Karpas-422 (cell line): Measurements from ENCODE around the gene MARCO. TPM values are rescaled to one million over a fixed set of nuclear protein-coding genes. Genes with fewer than 3 reads are reported as not detected.

Source experiments
- DNase-seq: peaks from one replicate; pipeline ENCODE4 v3.0.0-alpha.2; 2015
- H2AFZ ChIP-seq: fragments of 200-600 bp; sonication (generic); 2 replicates; pipeline ENCODE4 v1.6.1; 2014; ENCODE audit warnings: antibody characterized with exemption, low read length, mixed read lengths
- H3K27ac ChIP-seq: fragments of 200-600 bp; sonication (generic); 2 replicates; pipeline ENCODE4 v1.5.1; 2014; ENCODE audit warnings: mild to moderate bottlenecking, low read length, moderate library complexity
- H3K27me3 ChIP-seq: fragments of 200-600 bp; sonication (generic); 2 replicates; pipeline ENCODE4 v1.6.1; 2014; ENCODE audit warnings: low read length, mixed read lengths
- H3K36me3 ChIP-seq: fragments of 200-600 bp; sonication (generic); 2 replicates; pipeline ENCODE4 v1.6.1; 2014; ENCODE audit warnings: low read length, mixed read lengths; ENCODE audit not compliant: insufficient read depth
- H3K4me1 ChIP-seq: fragments of 200-600 bp; sonication (generic); 2 replicates; pipeline ENCODE4 v1.6.1; 2014; ENCODE audit warnings: mild to moderate bottlenecking, low read length, mixed read lengths
- H3K4me2 ChIP-seq: fragments of 200-600 bp; sonication (generic); 2 replicates; pipeline ENCODE4 v1.6.1; 2014; ENCODE audit warnings: low read length, low read depth, mild to moderate bottlenecking; ENCODE audit not compliant: poor library complexity, severe bottlenecking
- H3K4me3 ChIP-seq: fragments of 200-600 bp; sonication (generic); 2 replicates; pipeline ENCODE4 v1.5.1; 2014; ENCODE audit warnings: mild to moderate bottlenecking, antibody characterized with exemption, low read length, mixed read lengths
- H3K79me2 ChIP-seq: fragments of 200-600 bp; sonication (generic); 2 replicates; pipeline ENCODE4 v1.6.1; 2014; ENCODE audit warnings: mild to moderate bottlenecking, low read length, mixed read lengths
- H3K9ac ChIP-seq: fragments of 200-600 bp; sonication (generic); 2 replicates; pipeline ENCODE4 v1.6.0; 2014; ENCODE audit warnings: low read length
- H3K9me2 ChIP-seq: fragments of 200-600 bp; sonication (generic), shearing (Covaris generic); replicated peaks from 2 replicates; pipeline ENCODE4 v1.6.0; 2014; ENCODE audit warnings: mild to moderate bottlenecking, low read length, moderate library complexity; ENCODE audit not compliant: insufficient read depth
- H3K9me3 ChIP-seq: fragments of 300-700, 200-600 bp; sonication (generic); 2 replicates; pipeline ENCODE4 v1.6.1; 2014; ENCODE audit warnings: low read length, mixed read lengths
- H4K20me1 ChIP-seq: fragments of 200-600 bp; sonication (generic); 2 replicates; pipeline ENCODE4 v1.6.1; 2014; ENCODE audit warnings: mild to moderate bottlenecking, antibody characterized with exemption, low read length, low read depth; ENCODE audit not compliant: insufficient read depth
- total RNA-seq: library from RNA; depleted of rRNA; stranded (reverse); fragments of >200 nt; shearing (Covaris generic); gene quantifications from 2 replicates; pipeline ENCODE4 v1.2.3, GENCODE V29; 2014; ENCODE audit warnings: low replicate concordance; rRNA removed

The MARCO gene
- total RNA-seq: not detected in 2 replicates

GRCh38 chr2:118942031-118942430 lies at the start of gene MARCO:
Gene MARCO, plus strand, starts transcription at chr2:118942194. Its CDS starts 107 bp downstream, at chr2:118942301.
- H3K27ac ChIP-seq: no peak within 1 kb of the TSS
- no peaks in the 10 kb centered on the region for H3K9me3 ChIP-seq
- no peaks in the 10 kb centered on the region for H4K20me1 ChIP-seq
- H3K4me2 ChIP-seq: no peak within 1 kb of the TSS
- no peaks in the 10 kb centered on the region for H3K79me2 ChIP-seq
- H3K9ac ChIP-seq: no peak within 1 kb of the TSS
- no peak within 1 kb of the TSS for H2AFZ ChIP-seq
- no peak within 1 kb of the TSS for H3K4me3 ChIP-seq
- no peaks in the 10 kb centered on the region for H3K9me2 ChIP-seq
- H3K36me3 ChIP-seq: no peaks in the 10 kb centered on the region
- DNase-seq: no peak
- H3K4me1 ChIP-seq: no peaks in the 10 kb centered on the region
- no peaks in the 10 kb centered on the region for H3K27me3 ChIP-seq

- H3K4me3 ChIP-seq: no peak overlapping the region
- H3K4me1 ChIP-seq: no peaks in the 10 kb centered on the region
- no peaks in the 10 kb centered on the region for H3K36me3 ChIP-seq
- H3K9me2 ChIP-seq: no peaks in the 10 kb centered on the region
- no peaks in the 10 kb centered on the region for H3K79me2 ChIP-seq
- no peak overlapping the region for H3K4me2 ChIP-seq
- no peaks in the 10 kb centered on the region for H4K20me1 ChIP-seq
- H3K9ac ChIP-seq: no peak overlapping the region
- no peak overlapping the region for H2AFZ ChIP-seq
- H3K27me3 ChIP-seq: no peaks in the 10 kb centered on the region
- DNase-seq: no peak
- H3K27ac ChIP-seq: no peak overlapping the region
- H3K9me3 ChIP-seq: no peaks in the 10 kb centered on the region
Measured at GRCh38 chr2:118893100-118893499, 48.9 kb upstream of the MARCO start.

- no peak for DNase-seq
- Histone ChIP-seq H2AFZ (no peak overlapping the region), H4K20me1 (no peaks in the 10 kb centered on the region), H3K4me2 (no peak overlapping the region), H3K27me3 (no peaks in the 10 kb centered on the region), H3K9me3 (no peaks in the 10 kb centered on the region), H3K9ac (no peak overlapping the region), H3K79me2 (no peaks in the 10 kb centered on the region), H3K36me3 (no peaks in the 10 kb centered on the region), H3K4me1 (no peaks in the 10 kb centered on the region), H3K9me2 (no peaks in the 10 kb centered on the region), H3K27ac (no peak overlapping the region), H3K4me3 (no peak overlapping the region)
Measured at GRCh38 chr2:118902266-118903028, 39.5 kb upstream of the MARCO start.

GRCh38 chr2:118903029-118903351 lies 39.0 kb upstream of the MARCO start:
- Histone ChIP-seq H3K9me3 (no peaks in the 10 kb centered on the region), H3K4me3 (no peak overlapping the region), H3K27me3 (no peaks in the 10 kb centered on the region), H3K36me3 (no peaks in the 10 kb centered on the region), H3K9ac (no peak overlapping the region), H3K4me2 (no peak overlapping the region), H4K20me1 (no peaks in the 10 kb centered on the region), H3K27ac (no peak overlapping the region), H3K79me2 (no peaks in the 10 kb centered on the region), H3K4me1 (no peaks in the 10 kb centered on the region), H2AFZ (no peak overlapping the region), H3K9me2 (no peaks in the 10 kb centered on the region)
- DNase-seq: no peak

GRCh38 chr2:118903551-118904479 lies 38.2 kb upstream of the MARCO start:
- H3K27me3 ChIP-seq: no peaks in the 10 kb centered on the region
- H3K79me2 ChIP-seq: no peaks in the 10 kb centered on the region
- H3K9me2 ChIP-seq: no peaks in the 10 kb centered on the region
- no peaks in the 10 kb centered on the region for H3K36me3 ChIP-seq
- H2AFZ ChIP-seq: no peak overlapping the region
- H3K9ac ChIP-seq: no peak overlapping the region
- no peaks in the 10 kb centered on the region for H4K20me1 ChIP-seq
- H3K4me3 ChIP-seq: no peak overlapping the region
- no peak overlapping the region for H3K4me2 ChIP-seq
- H3K9me3 ChIP-seq: no peaks in the 10 kb centered on the region
- no peaks in the 10 kb centered on the region for H3K4me1 ChIP-seq
- H3K27ac ChIP-seq: no peak overlapping the region
- DNase-seq: no peak

- no peak for DNase-seq
- Histone ChIP-seq H4K20me1 (no peaks in the 10 kb centered on the region), H3K36me3 (no peaks in the 10 kb centered on the region), H3K9me3 (no peaks in the 10 kb centered on the region), H3K79me2 (no peaks in the 10 kb centered on the region), H3K27me3 (no peaks in the 10 kb centered on the region), H3K4me1 (no peaks in the 10 kb centered on the region), H3K4me3 (no peak overlapping the region), H3K4me2 (no peak overlapping the region), H3K9ac (no peak overlapping the region), H2AFZ (no peak overlapping the region), H3K9me2 (no peaks in the 10 kb centered on the region), H3K27ac (no peak overlapping the region)
Measured at GRCh38 chr2:118905206-118905605, 36.8 kb upstream of the MARCO start.

GRCh38 chr2:118906186-118906585 lies 35.8 kb upstream of the MARCO start:
- Histone ChIP-seq H2AFZ (no peak overlapping the region), H3K9me3 (no peaks in the 10 kb centered on the region), H3K9ac (no peak overlapping the region), H3K4me2 (no peak overlapping the region), H4K20me1 (no peaks in the 10 kb centered on the region), H3K27ac (no peak overlapping the region), H3K4me1 (no peaks in the 10 kb centered on the region), H3K79me2 (no peaks in the 10 kb centered on the region), H3K4me3 (no peak overlapping the region), H3K9me2 (no peaks in the 10 kb centered on the region), H3K36me3 (no peaks in the 10 kb centered on the region), H3K27me3 (no peaks in the 10 kb centered on the region)
- no peak for DNase-seq

GRCh38 chr2:118907759-118908158 lies 34.2 kb upstream of the MARCO start:
- Histone ChIP-seq H4K20me1 (no peaks in the 10 kb centered on the region), H3K27ac (no peak overlapping the region), H3K4me3 (no peak overlapping the region), H3K4me2 (no peak overlapping the region), H3K4me1 (no peaks in the 10 kb centered on the region), H2AFZ (no peak overlapping the region), H3K27me3 (no peaks in the 10 kb centered on the region), H3K9ac (no peak overlapping the region), H3K9me2 (no peaks in the 10 kb centered on the region), H3K9me3 (no peaks in the 10 kb centered on the region), H3K79me2 (no peaks in the 10 kb centered on the region), H3K36me3 (no peaks in the 10 kb centered on the region)
- no peak for DNase-seq
